IPS DF 6.9 (cell line): ENCODE data around the gene GFRA1.

Experiments
- DNase-seq: peaks from one replicate; pipeline ENCODE4 v3.0.0-alpha.2; 2013; ENCODE audit warnings: low read depth, low spot score
- H3K27ac ChIP-seq: one replicate; pipeline ENCODE4 v1.5.1; 2013; ENCODE audit warnings: low read length, control low read depth
- H3K27me3 ChIP-seq: 2 replicates; pipeline ENCODE4 v1.6.1; 2013; ENCODE audit warnings: mild to moderate bottlenecking, low read length; ENCODE audit not compliant: control insufficient read depth, insufficient read depth
- H3K36me3 ChIP-seq: 2 replicates; pipeline ENCODE4 v1.6.1; 2013; ENCODE audit warnings: low read length; ENCODE audit not compliant: control insufficient read depth, insufficient read depth
- H3K4me1 ChIP-seq: 2 replicates; pipeline ENCODE4 v1.6.1; 2013; ENCODE audit warnings: low read length; ENCODE audit not compliant: control insufficient read depth, insufficient read depth
- H3K4me3 ChIP-seq: 2 replicates; pipeline ENCODE4 v1.5.1; 2013; ENCODE audit warnings: mild to moderate bottlenecking, low read length
- H3K9me3 ChIP-seq: 2 replicates; pipeline ENCODE4 v1.6.1; 2013; ENCODE audit warnings: low read length, inconsistent platforms; ENCODE audit not compliant: control insufficient read depth, insufficient read depth
- WGBS: extraction: QIAGEN DNeasy Blood & Tissue Kit; methylation state at CpG from one replicate; pipeline ENCODE4 v1.1.7; 2013; ENCODE audit warnings: mixed read lengths, missing lambda C conversion rate; ENCODE audit not compliant: insufficient read length, insufficient coverage; 5-methylcytosine and 5-hydroxymethylcytosine counted together

The GFRA1 gene

DNA sequence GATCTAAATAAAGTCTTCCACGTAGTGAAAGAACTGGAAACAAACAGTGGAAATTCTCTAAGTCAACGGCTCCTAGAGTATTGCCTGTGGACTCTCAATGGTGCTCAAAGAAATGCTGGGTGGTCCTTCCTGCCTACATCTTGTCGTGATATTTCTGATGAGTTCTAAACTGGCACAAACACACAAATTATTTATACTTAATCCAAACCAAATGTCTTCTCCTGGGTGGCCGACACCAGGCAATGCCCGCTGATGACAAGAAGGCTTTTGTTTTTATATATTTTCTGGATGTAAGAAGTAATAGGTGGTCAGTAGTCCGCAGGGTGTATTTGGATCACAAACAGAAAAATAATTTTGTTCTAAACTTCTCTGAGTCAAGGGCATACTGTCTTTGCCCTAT is 178.7 kb downstream of the GFRA1 start:
- no peak overlapping the region for H3K4me3 ChIP-seq
- H3K27ac ChIP-seq: no peak overlapping the region
- H3K27me3 ChIP-seq: no peaks in the 10 kb centered on the region
- H3K36me3 ChIP-seq: no peaks in the 10 kb centered on the region
- no peaks in the 10 kb centered on the region for H3K9me3 ChIP-seq
- no peaks in the 10 kb centered on the region for H3K4me1 ChIP-seq
- no peak for DNase-seq
- no CpG with 5 or more reads among the region's 6 CpGs for WGBS

DNA sequence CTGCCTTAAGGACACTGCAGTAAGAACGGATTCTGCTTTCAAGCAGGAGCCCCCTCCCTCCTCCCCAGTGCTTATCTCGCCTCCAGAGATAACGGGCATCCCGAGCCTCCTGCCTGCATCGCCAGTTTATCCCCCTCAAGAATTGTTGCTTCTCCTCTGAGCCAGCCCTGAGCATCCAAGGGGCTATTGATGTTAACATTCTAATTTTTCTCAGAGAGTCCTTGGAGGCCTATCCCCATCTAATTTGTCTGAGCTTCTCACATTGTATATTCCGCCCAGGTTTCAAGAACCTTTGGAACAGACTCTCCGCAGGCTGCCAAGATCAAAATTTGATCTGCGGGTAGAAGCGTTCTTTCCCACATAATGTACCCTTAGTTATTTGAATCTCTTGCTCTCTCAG is 180.0 kb downstream of the GFRA1 start:
- Histone ChIP-seq H3K36me3 (no peaks in the 10 kb centered on the region), H3K27ac (no peak overlapping the region), H3K4me1 (no peaks in the 10 kb centered on the region), H3K27me3 (no peaks in the 10 kb centered on the region), H3K4me3 (no peak overlapping the region), H3K9me3 (no peaks in the 10 kb centered on the region)
- WGBS: no CpG with 5 or more reads among the region's 9 CpGs
- DNase-seq: no peak

DNA sequence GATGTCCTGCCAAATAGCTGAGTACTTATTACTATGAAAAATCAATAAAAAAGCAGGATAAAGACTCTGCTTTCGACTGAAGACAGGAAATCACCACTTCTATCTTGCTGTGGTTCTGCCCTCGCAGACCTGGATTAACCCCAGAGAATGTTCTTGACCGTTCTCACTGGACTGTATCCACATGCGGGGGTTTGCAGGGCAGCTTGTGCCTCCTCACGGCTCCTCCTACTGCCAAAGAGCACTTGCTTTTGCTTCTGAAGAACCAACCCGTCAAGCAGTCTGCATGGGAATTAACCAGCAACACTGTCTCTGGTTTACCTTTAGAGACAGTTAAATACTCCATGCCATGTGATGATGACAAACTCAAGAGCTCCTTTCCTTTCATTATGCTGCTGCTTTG is 184.0 kb downstream of the GFRA1 start:
- Histone ChIP-seq H3K4me3 (no peak overlapping the region), H3K9me3 (no peaks in the 10 kb centered on the region), H3K36me3 (no peaks in the 10 kb centered on the region), H3K27me3 (no peaks in the 10 kb centered on the region), H3K4me1 (no peaks in the 10 kb centered on the region), H3K27ac (no peak overlapping the region)
- no CpG with 5 or more reads among the region's 6 CpGs for WGBS
- no peak for DNase-seq

DNA sequence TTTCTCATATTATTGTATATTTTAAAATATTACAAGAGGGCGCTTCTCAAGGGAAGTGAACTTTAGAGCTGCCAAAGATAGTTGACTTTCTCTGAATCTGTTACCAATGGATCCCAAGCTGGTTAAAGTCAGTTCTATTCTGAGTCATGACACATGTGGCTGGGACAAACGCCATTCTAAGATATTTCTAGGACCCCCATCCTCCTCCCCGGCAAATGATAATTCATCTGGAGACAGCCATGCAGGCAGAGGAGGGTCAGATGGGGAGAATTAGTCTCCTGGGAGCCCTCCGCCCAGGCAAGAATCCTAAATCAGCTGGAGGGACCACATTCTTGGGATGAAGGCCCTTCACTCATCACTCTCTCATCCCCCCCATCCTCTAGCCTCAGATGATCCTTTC is 187.7 kb downstream of the GFRA1 start:
- no peak for DNase-seq
- Histone ChIP-seq H3K9me3 (no peaks in the 10 kb centered on the region), H3K4me3 (no peak overlapping the region), H3K36me3 (no peaks in the 10 kb centered on the region), H3K27ac (no peak overlapping the region), H3K4me1 (no peaks in the 10 kb centered on the region), H3K27me3 (no peaks in the 10 kb centered on the region)
- WGBS: no CpG with 5 or more reads among the region's 4 CpGs

DNA sequence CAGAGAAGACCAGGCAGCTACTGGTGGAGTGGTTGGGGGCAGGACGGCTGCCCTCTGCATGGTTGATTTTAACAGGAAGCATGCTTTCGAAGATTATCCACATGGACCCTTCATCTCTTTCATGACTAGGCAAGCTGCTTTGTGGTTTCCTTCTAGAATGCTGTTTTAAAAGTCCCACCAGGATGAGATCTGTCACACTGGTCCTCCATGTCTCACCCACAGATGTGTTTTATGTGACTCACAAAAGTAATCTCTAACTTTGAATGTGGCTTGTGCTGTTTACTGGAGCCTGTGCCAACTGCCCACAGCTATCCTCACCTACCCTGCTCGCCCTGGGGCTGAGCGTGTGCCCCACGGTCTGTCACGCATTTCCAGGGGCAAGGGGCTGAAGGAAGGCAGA is 188.8 kb downstream of the GFRA1 start:
- WGBS: no CpG with 5 or more reads among the region's 6 CpGs
- DNase-seq: no peak
- Histone ChIP-seq H3K9me3 (no peaks in the 10 kb centered on the region), H3K4me1 (no peaks in the 10 kb centered on the region), H3K27ac (no peak overlapping the region), H3K27me3 (no peaks in the 10 kb centered on the region), H3K4me3 (no peak overlapping the region), H3K36me3 (no peaks in the 10 kb centered on the region)

DNA sequence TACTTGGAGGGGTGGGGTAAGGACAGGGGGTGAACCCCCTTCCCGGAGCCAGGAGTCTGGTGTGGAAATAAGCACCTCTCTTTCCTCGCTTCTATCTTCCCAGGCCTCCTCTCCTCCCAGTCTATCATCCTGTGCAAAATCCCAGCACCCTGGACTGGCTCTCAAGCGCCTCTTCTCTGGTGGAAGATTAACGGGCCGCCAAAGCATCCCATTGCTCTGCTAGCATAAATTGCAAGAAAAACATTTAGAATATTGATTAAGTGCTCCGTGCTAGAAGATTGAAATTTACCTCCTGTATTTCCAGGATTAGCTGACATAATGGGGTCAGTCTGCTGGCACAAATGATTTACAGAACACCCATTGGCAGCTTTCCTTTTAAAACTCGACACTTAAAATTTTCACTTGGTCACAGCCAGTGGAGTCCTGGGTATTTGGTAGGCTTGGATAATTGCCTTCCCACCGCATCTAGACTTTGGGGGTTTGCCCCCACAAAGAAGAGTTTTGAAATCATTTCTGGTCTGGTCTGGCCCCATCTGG is 189.7 kb downstream of the GFRA1 start:
- Histone ChIP-seq H3K4me1 (no peaks in the 10 kb centered on the region), H3K9me3 (no peaks in the 10 kb centered on the region), H3K27ac (no peak overlapping the region), H3K4me3 (no peak overlapping the region), H3K27me3 (no peaks in the 10 kb centered on the region), H3K36me3 (no peaks in the 10 kb centered on the region)
- no peak for DNase-seq
- WGBS: no CpG with 5 or more reads among the region's 8 CpGs

DNA sequence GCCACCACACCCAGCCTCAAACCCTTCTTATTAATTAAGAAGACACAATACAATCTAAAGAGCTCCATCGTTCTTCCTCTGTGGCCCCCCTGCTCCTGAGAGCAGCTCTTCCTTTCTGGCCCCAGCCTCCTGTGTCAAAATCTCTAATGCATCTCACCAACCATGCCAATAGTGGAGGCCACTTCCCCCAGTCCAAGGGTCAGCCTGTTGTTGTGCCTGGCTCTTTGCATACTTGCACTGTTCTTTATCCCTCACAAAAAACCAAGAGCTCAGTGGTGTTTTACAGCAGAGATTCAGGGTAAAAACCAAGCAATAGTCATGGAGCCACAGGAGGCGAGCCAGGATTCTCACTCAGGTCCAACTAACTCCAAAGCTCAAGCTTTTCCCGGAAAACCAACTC is 190.2 kb downstream of the GFRA1 start:
- H3K4me1 ChIP-seq: no peaks in the 10 kb centered on the region
- no peak overlapping the region for H3K27ac ChIP-seq
- no CpG with 5 or more reads among the region's 3 CpGs for WGBS
- H3K27me3 ChIP-seq: no peaks in the 10 kb centered on the region
- H3K36me3 ChIP-seq: no peaks in the 10 kb centered on the region
- no peak overlapping the region for H3K4me3 ChIP-seq
- no peak for DNase-seq
- H3K9me3 ChIP-seq: no peaks in the 10 kb centered on the region

DNA sequence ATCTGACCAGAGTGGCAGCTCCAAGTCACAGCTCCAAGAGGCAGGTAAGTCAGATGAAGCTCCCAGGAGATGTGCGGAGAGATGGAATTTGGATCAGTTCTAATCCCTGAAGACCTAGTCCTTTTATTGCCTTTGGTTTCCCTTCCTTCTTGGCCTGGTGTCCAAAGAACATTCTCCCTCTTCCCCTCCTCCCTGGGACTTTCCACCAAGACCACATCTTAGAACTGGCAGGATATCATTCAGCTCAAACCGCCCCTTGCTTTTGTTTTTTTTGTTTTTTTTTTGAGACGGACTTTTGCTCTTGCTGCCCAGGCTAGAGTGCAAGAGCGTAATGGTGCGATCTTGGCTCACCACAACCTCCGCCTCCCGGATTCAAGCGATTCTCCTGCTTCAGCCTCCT is 190.8 kb downstream of the GFRA1 start:
- no CpG with 5 or more reads among the region's 8 CpGs for WGBS
- Histone ChIP-seq H3K27me3 (no peaks in the 10 kb centered on the region), H3K36me3 (no peaks in the 10 kb centered on the region), H3K27ac (no peak overlapping the region), H3K4me3 (no peak overlapping the region), H3K9me3 (no peaks in the 10 kb centered on the region), H3K4me1 (no peaks in the 10 kb centered on the region)
- no peak for DNase-seq

DNA sequence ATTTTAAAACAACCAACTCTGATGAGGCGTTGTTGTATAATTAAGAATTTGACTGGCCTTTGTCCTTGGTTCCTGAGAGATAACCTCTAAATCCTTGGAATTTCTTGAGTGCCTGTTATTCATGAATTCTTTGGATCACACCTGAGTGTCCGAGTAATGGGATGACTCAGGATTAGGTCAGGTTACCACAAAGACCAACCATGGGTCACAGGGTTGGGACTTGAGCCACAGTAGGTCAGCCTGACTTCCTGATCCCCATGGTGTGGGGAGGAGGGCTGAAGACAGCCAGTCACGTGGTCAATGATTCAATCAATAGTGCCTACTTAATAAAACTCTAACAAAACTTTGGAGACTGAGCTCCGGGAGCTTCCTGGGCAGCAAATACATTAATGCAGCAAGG is 192.5 kb downstream of the GFRA1 start:
- no peaks in the 10 kb centered on the region for H3K36me3 ChIP-seq
- H3K9me3 ChIP-seq: no peaks in the 10 kb centered on the region
- WGBS: no CpG with 5 or more reads among the region's 4 CpGs
- no peak overlapping the region for H3K4me3 ChIP-seq
- DNase-seq: peak; percentile 45
- H3K27me3 ChIP-seq: no peaks in the 10 kb centered on the region
- H3K4me1 ChIP-seq: no peaks in the 10 kb centered on the region
- no peak overlapping the region for H3K27ac ChIP-seq

DNA sequence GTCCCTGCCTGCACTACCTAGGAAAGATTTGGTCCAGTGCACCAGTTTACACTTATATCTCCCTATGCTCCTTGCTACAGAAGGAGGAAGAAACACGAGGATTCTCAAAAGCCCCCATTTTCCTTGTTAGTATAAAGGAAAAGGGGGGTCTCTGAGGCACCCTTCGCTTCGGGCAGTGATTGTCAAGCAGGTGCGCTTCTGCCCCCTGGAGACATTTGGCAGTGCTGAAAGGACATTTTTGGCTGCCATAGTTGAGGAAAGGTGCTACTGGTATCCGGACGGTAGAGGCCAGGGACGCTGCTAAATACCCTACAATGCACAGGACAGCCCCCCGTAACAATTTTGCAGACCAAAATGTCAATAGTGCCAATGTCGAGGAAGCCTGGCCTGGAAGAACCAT is 193.7 kb downstream of the GFRA1 start:
- H3K36me3 ChIP-seq: no peaks in the 10 kb centered on the region
- no peak overlapping the region for H3K27ac ChIP-seq
- WGBS: no CpG with 5 or more reads among the region's 9 CpGs
- no peak overlapping the region for H3K4me3 ChIP-seq
- no peak for DNase-seq
- no peaks in the 10 kb centered on the region for H3K27me3 ChIP-seq
- no peaks in the 10 kb centered on the region for H3K4me1 ChIP-seq
- H3K9me3 ChIP-seq: no peaks in the 10 kb centered on the region

DNA sequence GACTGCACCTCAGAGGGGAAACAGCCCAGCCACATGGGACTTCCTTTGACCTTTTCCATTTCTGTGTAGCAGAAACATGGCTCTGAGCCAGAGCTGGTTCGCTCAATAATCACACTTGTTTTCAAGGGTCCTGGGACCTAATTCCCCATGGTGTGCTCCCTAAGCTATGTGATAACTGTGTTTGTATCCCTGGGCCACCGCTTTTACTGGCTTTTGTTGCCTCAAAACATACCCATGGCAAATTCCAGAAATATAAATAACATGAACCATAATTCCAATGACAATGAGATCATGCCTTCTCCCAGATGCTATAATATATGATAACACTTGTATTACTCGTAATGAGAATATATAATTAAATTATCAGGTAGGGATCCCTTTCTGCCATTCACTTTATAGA is 196.4 kb downstream of the GFRA1 start:
- no peaks in the 10 kb centered on the region for H3K9me3 ChIP-seq

More for the DNA sequence above, 196.4 kb downstream of the GFRA1 start:
- H3K27me3 ChIP-seq: no peaks in the 10 kb centered on the region
- WGBS: no CpG with 5 or more reads among the region's 3 CpGs
- H3K27ac ChIP-seq: no peak overlapping the region
- no peaks in the 10 kb centered on the region for H3K36me3 ChIP-seq
- DNase-seq: no peak
- H3K4me3 ChIP-seq: no peak overlapping the region
- H3K4me1 ChIP-seq: no peaks in the 10 kb centered on the region
